ENCODE data around the gene CDKN1C. TPM values are rescaled to one million over a fixed set of nuclear protein-coding genes. Genes with fewer than 3 reads are reported as not detected.

The CDKN1C gene
- total RNA-seq, 1 experiment from 2014 or later: 15.4 TPM

DNA sequence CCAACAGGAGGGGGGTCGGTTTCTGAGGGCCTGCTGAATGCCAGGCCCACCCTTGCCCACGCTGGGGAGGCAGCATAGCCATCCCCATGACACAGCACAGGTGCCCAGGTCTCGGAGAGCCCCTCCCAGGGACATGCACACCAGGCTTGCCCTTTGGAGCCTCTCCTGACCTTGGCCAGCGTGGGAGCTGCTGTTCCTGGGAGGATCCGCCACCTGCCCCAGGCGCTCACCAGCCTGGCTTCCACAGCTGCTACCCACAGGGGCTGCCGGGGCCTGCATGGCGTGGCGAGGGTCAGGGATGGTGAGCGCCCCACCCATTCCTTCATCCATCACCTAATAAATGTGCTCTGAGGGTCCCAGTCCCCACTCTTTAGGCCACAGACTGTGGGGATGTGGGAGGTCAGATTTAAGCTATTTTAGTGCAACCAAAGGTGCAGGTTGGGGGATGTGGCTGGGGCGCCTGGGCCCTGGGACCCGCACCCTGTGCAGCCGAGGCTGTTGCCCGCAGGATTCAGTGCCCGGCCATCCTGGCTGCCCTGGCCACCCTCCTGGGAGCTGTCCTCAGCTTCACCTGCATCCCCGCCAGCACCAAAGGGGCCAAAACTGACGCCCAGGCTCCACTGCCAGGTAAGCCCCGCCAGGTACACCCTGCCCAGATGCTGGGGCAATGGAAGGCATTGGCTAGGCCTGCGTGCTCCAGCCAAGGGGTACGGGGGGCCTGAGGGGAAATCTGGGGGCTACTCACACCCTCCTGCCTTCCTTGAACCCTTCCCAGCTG lies 30.7 kb upstream of the CDKN1C start:
- no peak overlapping the region for H2AK5ac ChIP-seq (ENCODE audit: insufficient read length, low read length)
- no peak overlapping the region for H3K4me2 ChIP-seq (ENCODE audit: insufficient read depth, insufficient read length, low read length)
- H2BK5ac ChIP-seq (ENCODE audit: insufficient read length, low read length): no peak overlapping the region
- H2BK120ac ChIP-seq (ENCODE audit: low read depth, low read length, poor library complexity, severe bottlenecking): no peak overlapping the region
- no peak overlapping the region for H3K18ac ChIP-seq (ENCODE audit: insufficient read length, low read depth, low read length)
- H3K79me2 ChIP-seq (ENCODE audit: insufficient read depth, low read length): no peaks in the 10 kb centered on the region
- H3K4me1 ChIP-seq (ENCODE audit: insufficient read depth, low read length): no peaks in the 10 kb centered on the region
- H4K5ac ChIP-seq (ENCODE audit: insufficient read length, low read depth, low read length): no peak overlapping the region
- no peak overlapping the region for H2BK20ac ChIP-seq (ENCODE audit: low read depth, low read length, poor library complexity, severe bottlenecking)
- no peak overlapping the region for H3K23ac ChIP-seq (ENCODE audit: insufficient read length, low read depth, low read length)
- no peaks in the 10 kb centered on the region for H3K23me2 ChIP-seq (ENCODE audit: insufficient read length, low read depth, low read length, poor library complexity, severe bottlenecking)
- no peak overlapping the region for H4K8ac ChIP-seq (replicated peaks; ENCODE audit: insufficient read length, low read depth, low read length)
- Mint-ChIP-seq H3K4me3 (no peak overlapping the region), H3K27ac (peak overlapping the region in 1 of 3 experiments; percentile 55; a peak in 1 of 7 replicates), H3K9me3 (no peaks in the 10 kb centered on the region), H3K27me3 (ENCODE audit: low read depth) (peaks cover 2% of the 10 kb centered on the region), H3K4me1 (peaks cover 10% of the 10 kb centered on the region in 2 experiments; a peak in 3 of 4 replicates), H3K36me3 (ENCODE audit: insufficient read depth in 1 of 3, low read depth in 3 of 3) (no peaks in the 10 kb centered on the region; a peak in 1 of 7 replicates)
- H3K27me3 ChIP-seq (ENCODE audit: insufficient read depth, low read length): no peaks in the 10 kb centered on the region
- DNase-seq: no peak
- no peak overlapping the region for H4K91ac ChIP-seq (ENCODE audit: insufficient read length, low read depth, low read length)
- peaks cover 2% of the 10 kb centered on the region for H4K20me1 ChIP-seq (ENCODE audit: control insufficient read depth, insufficient read depth, insufficient read length)
- WGBS (ENCODE audit: extremely low coverage, insufficient read length, low lambda C conversion rate): no CpG with 5 or more reads among the region's 20 CpGs
- H3K56ac ChIP-seq (ENCODE audit: insufficient read length, low read depth, low read length): no peak overlapping the region
- H3K14ac ChIP-seq (ENCODE audit: insufficient read depth, low read length): no peak overlapping the region
- no peaks in the 10 kb centered on the region for H3K9me3 ChIP-seq (ENCODE audit: control insufficient read depth, low read depth, low read length)
- H3K79me1 ChIP-seq (ENCODE audit: insufficient read depth, low read depth, low read length, poor library complexity, severe bottlenecking): no peaks in the 10 kb centered on the region
- H3T11ph ChIP-seq (ENCODE audit: low read length): no peak overlapping the region
- no peak overlapping the region for H3K4ac ChIP-seq (ENCODE audit: low read depth, low read length)
- no peak overlapping the region for H3K9ac ChIP-seq (ENCODE audit: extremely low read depth, insufficient read length, low read length)
- no peak overlapping the region for H2BK12ac ChIP-seq (ENCODE audit: insufficient read length, low read depth, low read length)
- no peak overlapping the region for H3K27ac ChIP-seq (ENCODE audit: insufficient read length, low read depth, low read length)
- no peak overlapping the region for H2AFZ ChIP-seq (ENCODE audit: low read length)
- TF ChIP-seq, protein P1, sequence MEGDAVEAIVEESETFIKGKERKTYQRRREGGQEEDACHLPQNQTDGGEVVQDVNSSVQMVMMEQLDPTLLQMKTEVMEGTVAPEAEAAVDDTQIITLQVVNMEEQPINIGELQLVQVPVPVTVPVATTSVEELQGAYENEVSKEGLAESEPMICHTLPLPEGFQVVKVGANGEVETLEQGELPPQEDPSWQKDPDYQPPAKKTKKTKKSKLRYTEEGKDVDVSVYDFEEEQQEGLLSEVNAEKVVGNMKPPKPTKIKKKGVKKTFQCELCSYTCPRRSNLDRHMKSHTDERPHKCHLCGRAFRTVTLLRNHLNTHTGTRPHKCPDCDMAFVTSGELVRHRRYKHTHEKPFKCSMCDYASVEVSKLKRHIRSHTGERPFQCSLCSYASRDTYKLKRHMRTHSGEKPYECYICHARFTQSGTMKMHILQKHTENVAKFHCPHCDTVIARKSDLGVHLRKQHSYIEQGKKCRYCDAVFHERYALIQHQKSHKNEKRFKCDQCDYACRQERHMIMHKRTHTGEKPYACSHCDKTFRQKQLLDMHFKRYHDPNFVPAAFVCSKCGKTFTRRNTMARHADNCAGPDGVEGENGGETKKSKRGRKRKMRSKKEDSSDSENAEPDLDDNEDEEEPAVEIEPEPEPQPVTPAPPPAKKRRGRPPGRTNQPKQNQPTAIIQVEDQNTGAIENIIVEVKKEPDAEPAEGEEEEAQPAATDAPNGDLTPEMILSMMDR (conservative IDR thresholded peaks at IDR 0.05): no peak
- H2BK15ac ChIP-seq (ENCODE audit: low read depth, low read length): no peak overlapping the region
